HEK293 (cell line): ENCODE data around the gene C2.

Source experiments
- CTCF ChIA-PET: fragments of 350-600 bp; formaldehyde crosslinking; extraction: SDS; loops from one replicate; lab custom pipeline; 2021; ENCODE audit warnings: antibody characterized with exemption; lab: Yijun Ruan, JAX
- POLR2A ChIA-PET: fragments of 300-600 bp; formaldehyde crosslinking; extraction: SDS; loops from one replicate; lab custom pipeline; 2020; ENCODE audit warnings: antibody characterized with exemption, inconsistent platforms; lab: Yijun Ruan, JAX
- H3K27ac ChIP-seq: fragments of 200-500 bp; sonication (Bioruptor generic); 2 replicates; pipeline ENCODE4 v1.5.1; 2014; ENCODE audit warnings: low read depth, low read length, control low read depth, inconsistent platforms; ENCODE audit errors: extremely low read depth
- H3K36me3 ChIP-seq, 2 experiments: fragments of 200-500 bp in 1 of 2; sonication (Bioruptor generic) in 1 of 2; 1 replicate in 1 of 2; 2 replicates in 1 of 2; pipeline ENCODE4 v1.5.1; 2014 to 2017; ENCODE audit warnings: inconsistent platforms in 2 of 2, low read length in 2 of 2; ENCODE audit not compliant: control insufficient read depth in 2 of 2, insufficient read depth in 1 of 2
- H3K4me1 ChIP-seq: fragments of 200-500 bp; sonication (Bioruptor generic); 2 replicates; pipeline ENCODE4 v1.5.1; 2014; ENCODE audit warnings: mild to moderate bottlenecking, low read length, inconsistent platforms; ENCODE audit not compliant: control insufficient read depth, insufficient read depth
- H3K4me3 ChIP-seq: 2 replicates; pipeline ENCODE4 v1.5.1; 2011; ENCODE audit warnings: low read depth, mild to moderate bottlenecking, control low read depth, low read length, moderate library complexity
- H3K9me3 ChIP-seq: fragments of 200-500 bp; sonication (Bioruptor generic); 2 replicates; pipeline ENCODE4 v1.5.1; 2014; ENCODE audit warnings: low read depth, low read length, inconsistent platforms; ENCODE audit not compliant: control insufficient read depth, insufficient read depth
- CTCF ChIP-seq: fragments of 450-650 bp; formaldehyde crosslinking; IDR thresholded peaks from 2 replicates; pipeline ENCODE4 v1.5.1; 2016; ENCODE audit warnings: missing biosample characterization, missing genetic modification characterization
- HIC1 ChIP-seq: fragments of 450-650 bp; formaldehyde crosslinking; IDR thresholded peaks from 2 replicates; pipeline ENCODE4 v1.5.1; 2016; ENCODE audit warnings: missing biosample characterization, missing genetic modification characterization
- KLF16 ChIP-seq: fragments of 450-650 bp; formaldehyde crosslinking; IDR thresholded peaks from 2 replicates; pipeline ENCODE4 v1.5.1; 2017; ENCODE audit warnings: missing biosample characterization, missing genetic modification characterization
- MEIS1 ChIP-seq: sonication (generic); formaldehyde crosslinking; IDR thresholded peaks from 2 replicates; pipeline ENCODE4 v1.8.1; 2022; ENCODE audit warnings: missing genetic modification reagents, mild to moderate bottlenecking, borderline replicate concordance
- PRDM6 ChIP-seq: fragments of 450-650 bp; formaldehyde crosslinking; IDR thresholded peaks from 2 replicates; pipeline ENCODE4 v1.5.1; 2017; ENCODE audit warnings: missing biosample characterization, missing genetic modification characterization
- SCRT2 ChIP-seq: fragments of 450-650 bp; formaldehyde crosslinking; IDR thresholded peaks from 2 replicates; pipeline ENCODE4 v1.5.1; 2016; ENCODE audit warnings: missing biosample characterization, missing genetic modification characterization
- ZBTB21 ChIP-seq: fragments of 450-650 bp; formaldehyde crosslinking; IDR thresholded peaks from 2 replicates; pipeline ENCODE4 v1.5.1; 2017; ENCODE audit warnings: missing biosample characterization, missing genetic modification characterization
- ZEB2 ChIP-seq: fragments of 450-650 bp; formaldehyde crosslinking; IDR thresholded peaks from 2 replicates; pipeline ENCODE4 v1.5.1; 2016; ENCODE audit warnings: missing biosample characterization, missing genetic modification characterization
- ZNF157 ChIP-seq: fragments of 450-650 bp; formaldehyde crosslinking; IDR thresholded peaks from 2 replicates; pipeline ENCODE4 v1.5.1; 2016; ENCODE audit warnings: missing biosample characterization, missing genetic modification characterization
- ZNF174 ChIP-seq: fragments of 450-650 bp; formaldehyde crosslinking; IDR thresholded peaks from 2 replicates; pipeline ENCODE4 v1.5.0; 2017; ENCODE audit warnings: missing biosample characterization, mild to moderate bottlenecking, missing genetic modification characterization
- ZNF266 ChIP-seq: fragments of 450-650 bp; formaldehyde crosslinking; IDR thresholded peaks from 2 replicates; pipeline ENCODE4 v1.5.1; 2016; ENCODE audit warnings: missing biosample characterization, missing genetic modification characterization, low read depth
- ZNF404 ChIP-seq: fragments of 450-650 bp; formaldehyde crosslinking; IDR thresholded peaks from 2 replicates; pipeline ENCODE4 v1.5.1; 2017; ENCODE audit warnings: missing biosample characterization, missing genetic modification characterization
- ZNF423 ChIP-seq: fragments of 450-650 bp; formaldehyde crosslinking; IDR thresholded peaks from 2 replicates; pipeline ENCODE4 v1.5.1; 2016; ENCODE audit warnings: missing biosample characterization, missing genetic modification characterization
- ZNF433 ChIP-seq: fragments of 450-650 bp; formaldehyde crosslinking; IDR thresholded peaks from 2 replicates; pipeline ENCODE4 v1.5.1; 2016; ENCODE audit warnings: missing biosample characterization, missing genetic modification characterization, low read depth
- ZNF544 ChIP-seq: fragments of 450-650 bp; formaldehyde crosslinking; IDR thresholded peaks from 2 replicates; pipeline ENCODE4 v1.5.0; 2017; ENCODE audit warnings: missing biosample characterization, missing genetic modification characterization
- ZNF658 ChIP-seq: fragments of 450-650 bp; formaldehyde crosslinking; IDR thresholded peaks from 2 replicates; pipeline ENCODE4; 2016; ENCODE audit warnings: missing biosample characterization, missing genetic modification characterization
- TF ChIP-seq, protein P1 (sequence below): fragments of 450-650 bp; formaldehyde crosslinking; conservative IDR thresholded peaks from 2 replicates; pipeline ENCODE4 v1.5.1; 2016; ENCODE audit warnings: low read depth, missing biosample characterization, missing genetic modification characterization
- TF ChIP-seq, protein P2 (sequence below): sonication (generic); formaldehyde crosslinking; IDR thresholded peaks from 2 replicates; pipeline ENCODE4 v1.8.1; 2022; ENCODE audit warnings: mild to moderate bottlenecking, moderate library complexity, missing genetic modification reagents

C2 gene

GRCh38 chr6:31966997-31967925, 39.7 kb downstream of the C2 start:
- TF ChIP-seq ZNF174 (tag by site-specific recombination) (no peak), ZNF404 (tag by site-specific recombination) (no peak), ZEB2 (tag by site-specific recombination) (no peak), SCRT2 (peak; percentile 10; the same call in 1 of the 2 replicates)
- TF ChIP-seq, protein P1, sequence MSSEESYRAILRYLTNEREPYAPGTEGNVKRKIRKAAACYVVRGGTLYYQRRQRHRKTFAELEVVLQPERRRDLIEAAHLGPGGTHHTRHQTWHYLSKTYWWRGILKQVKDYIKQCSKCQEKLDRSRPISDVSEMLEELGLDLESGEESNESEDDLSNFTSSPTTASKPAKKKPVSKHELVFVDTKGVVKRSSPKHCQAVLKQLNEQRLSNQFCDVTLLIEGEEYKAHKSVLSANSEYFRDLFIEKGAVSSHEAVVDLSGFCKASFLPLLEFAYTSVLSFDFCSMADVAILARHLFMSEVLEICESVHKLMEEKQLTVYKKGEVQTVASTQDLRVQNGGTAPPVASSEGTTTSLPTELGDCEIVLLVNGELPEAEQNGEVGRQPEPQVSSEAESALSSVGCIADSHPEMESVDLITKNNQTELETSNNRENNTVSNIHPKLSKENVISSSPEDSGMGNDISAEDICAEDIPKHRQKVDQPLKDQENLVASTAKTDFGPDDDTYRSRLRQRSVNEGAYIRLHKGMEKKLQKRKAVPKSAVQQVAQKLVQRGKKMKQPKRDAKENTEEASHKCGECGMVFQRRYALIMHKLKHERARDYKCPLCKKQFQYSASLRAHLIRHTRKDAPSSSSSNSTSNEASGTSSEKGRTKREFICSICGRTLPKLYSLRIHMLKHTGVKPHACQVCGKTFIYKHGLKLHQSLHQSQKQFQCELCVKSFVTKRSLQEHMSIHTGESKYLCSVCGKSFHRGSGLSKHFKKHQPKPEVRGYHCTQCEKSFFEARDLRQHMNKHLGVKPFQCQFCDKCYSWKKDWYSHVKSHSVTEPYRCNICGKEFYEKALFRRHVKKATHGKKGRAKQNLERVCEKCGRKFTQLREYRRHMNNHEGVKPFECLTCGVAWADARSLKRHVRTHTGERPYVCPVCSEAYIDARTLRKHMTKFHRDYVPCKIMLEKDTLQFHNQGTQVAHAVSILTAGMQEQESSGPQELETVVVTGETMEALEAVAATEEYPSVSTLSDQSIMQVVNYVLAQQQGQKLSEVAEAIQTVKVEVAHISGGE (tag by site-specific recombination) = no peak
- Histone ChIP-seq H3K4me1 (no peaks in the 10 kb centered on the region; the same call in 1 of the 2 replicates), H3K27ac (no peak overlapping the region), H3K36me3 (peaks cover 13 to 87% of the 10 kb centered on the region in 2 experiments; a peak in 2 of 3 replicates), H3K9me3 (no peaks in the 10 kb centered on the region), H3K4me3 (no peak overlapping the region)
- POLR2A ChIA-PET = interaction anchor here (1.0 kb wide), 1 partner anchor 140 kb away, joined by 3 read pairs; the partner anchor contains the start of gene HSPA1B
- CTCF ChIA-PET = interaction anchor here (0.7 to 3.4 kb wide), 3 partner anchors 15 to 277 kb away, joined by 3 to 20 read pairs (median 3); no protein-coding TSS in a partner anchor

GRCh38 chr6:31967926-31968320, 40.4 kb downstream of the C2 start:
- H3K27ac ChIP-seq = no peak overlapping the region
- POLR2A ChIA-PET = interaction anchor here (1.5 kb wide), 1 partner anchor 8 kb away, joined by 8 read pairs; the partner anchor contains the start of genes NELFE and SKIC2
- no peaks in the 10 kb centered on the region for H3K9me3 ChIP-seq
- TF ChIP-seq PRDM6 (tag by site-specific recombination) = no peak
- no peak for TF ChIP-seq ZNF658 (tag by site-specific recombination)
- TF ChIP-seq KLF16 (tag by site-specific recombination) = no peak
- no peak for TF ChIP-seq ZBTB21
- TF ChIP-seq, all 188 proteins: peak for 0
- H3K4me1 ChIP-seq = peaks cover 1% of the 10 kb centered on the region
- peaks cover 13 to 81% of the 10 kb centered on the region in 2 experiments; a peak in 2 of 3 replicates for H3K36me3 ChIP-seq
- no peak overlapping the region for H3K4me3 ChIP-seq
- CTCF ChIA-PET = no interaction called here

GRCh38 chr6:31968326-31968725, 40.8 kb downstream of the C2 start:
- CTCF ChIA-PET = interaction anchor here (2.0 kb wide), 1 partner anchor 16 kb away, joined by 7 read pairs; no protein-coding TSS in a partner anchor
- Histone ChIP-seq H3K4me1 (peaks cover 5% of the 10 kb centered on the region), H3K36me3 (peaks cover 13 to 77% of the 10 kb centered on the region in 2 experiments; a peak in 2 of 3 replicates), H3K4me3 (no peak overlapping the region), H3K27ac (no peak overlapping the region), H3K9me3 (no peaks in the 10 kb centered on the region)
- POLR2A ChIA-PET = interaction anchor here (0.8 to 1.6 kb wide), 3 partner anchors 9 to 141 kb away, joined by 3 to 8 read pairs (median 3); partner anchors contain the start of genes HSPA1B, NELFE and SKIC2
- no peak for TF ChIP-seq CTCF (tag by site-specific recombination)
- TF ChIP-seq ZNF157 (tag by site-specific recombination) = no peak
- TF ChIP-seq ZNF544 = no peak
- no peak for TF ChIP-seq HIC1 (tag by site-specific recombination)
- TF ChIP-seq ZNF266 (tag by site-specific recombination) = no peak
- TF ChIP-seq, protein P2, sequence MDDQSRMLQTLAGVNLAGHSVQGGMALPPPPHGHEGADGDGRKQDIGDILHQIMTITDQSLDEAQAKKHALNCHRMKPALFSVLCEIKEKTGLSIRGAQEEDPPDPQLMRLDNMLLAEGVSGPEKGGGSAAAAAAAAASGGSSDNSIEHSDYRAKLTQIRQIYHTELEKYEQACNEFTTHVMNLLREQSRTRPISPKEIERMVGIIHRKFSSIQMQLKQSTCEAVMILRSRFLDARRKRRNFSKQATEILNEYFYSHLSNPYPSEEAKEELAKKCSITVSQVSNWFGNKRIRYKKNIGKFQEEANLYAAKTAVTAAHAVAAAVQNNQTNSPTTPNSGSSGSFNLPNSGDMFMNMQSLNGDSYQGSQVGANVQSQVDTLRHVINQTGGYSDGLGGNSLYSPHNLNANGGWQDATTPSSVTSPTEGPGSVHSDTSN (CRISPR knock-in tag) = no peak
- TF ChIP-seq ZNF423 (tag by site-specific recombination) = no peak
- no peak for TF ChIP-seq ZNF433 (tag by site-specific recombination)
- TF ChIP-seq MEIS1 (CRISPR knock-in tag) = no peak
